SK-N-SH (cell line): ENCODE measurements around the gene KIDINS220. TPM values are rescaled to one million over a fixed set of nuclear protein-coding genes. Genes with fewer than 3 reads are reported as not detected.

Experiments
- polyA plus RNA-seq, 3 experiments: library from polyadenylated mRNA; depleted of rRNA; stranded (reverse); fragments of >200 nt; gene quantifications; 2 replicates each; pipeline ENCODE4 v1.2.3, GENCODE V29; 2012

Gene KIDINS220
- polyA plus RNA-seq, 1 of the 3 experiments (the other 2 are of a cell fraction) = 18.2 TPM

Other genes starting within 250 kb of the KIDINS220 start
- 385 and 459 TPM in 2 replicates for gene ID2, start 155.6 kb downstream of the KIDINS220 start, polyA plus RNA-seq (2012; rRNA removed)
- gene MBOAT2, start 166.1 kb upstream of the KIDINS220 start, polyA plus RNA-seq (2012; rRNA removed) = 33.9 and 41.3 TPM in 2 replicates